Heart left ventricle (tissue), 13 donors: ENCODE measurements around the gene RPS6KC1.

Source experiments
- POLR2A ChIP-seq, 2 donors: fragments of 450-650 bp; IDR thresholded peaks; one replicate each; pipeline ENCODE4 v1.6.1; 2017; ENCODE audit warnings: antibody characterized with exemption in 2 of 2, mild to moderate bottlenecking in 2 of 2, moderate library complexity in 2 of 2
- TF ChIP-seq, protein P1 (sequence below), 12 donors: fragments of 200-600 bp; sonication (generic) in 4 of 12; IDR thresholded peaks; one replicate each; pipeline versions ENCODE4 v1.5.0 to v1.8.0; 2018 to 2022; ENCODE audit warnings: antibody characterized with exemption in 12 of 12, mild to moderate bottlenecking in 5 of 12
- donor health status: ischemic (EF 13 %, LVEDD 7.1; RV severe dilation, severe dysfunction).
- donor health status: DM: no; HTN: yes; CAD: no.
- donor health status: DM: no; HTN: no; CAD: no.
- donor health status: ischemic (EF 25% LVEDD 6.9; RV normal size, moderate dysfunction).
- donor health status: ischemic (EF 25% LVEDD 5.7; RV mildly dilated, moderate dysfunction).
- donor health status: ischemic (EF 35%, LVEDD 5.7; RV mildly dilated, moderate dysfunction).
- donor health status: nonischemic (EF 11% LVEDD 7.7; RV severe dilation, severe dysfunction).
- donor health status: DM: yes; HTN: yes; CAD: no.
- donor health status: PGD.
- donor health status: ischemic (EF 29% LVEDD 5.4; RV normal size, mild dysfunction).
- donor health status: nonischemic (EF 23%, LVEDD 6.1; RV moderate dilation, normal function).

- TF ChIP-seq, protein P1, sequence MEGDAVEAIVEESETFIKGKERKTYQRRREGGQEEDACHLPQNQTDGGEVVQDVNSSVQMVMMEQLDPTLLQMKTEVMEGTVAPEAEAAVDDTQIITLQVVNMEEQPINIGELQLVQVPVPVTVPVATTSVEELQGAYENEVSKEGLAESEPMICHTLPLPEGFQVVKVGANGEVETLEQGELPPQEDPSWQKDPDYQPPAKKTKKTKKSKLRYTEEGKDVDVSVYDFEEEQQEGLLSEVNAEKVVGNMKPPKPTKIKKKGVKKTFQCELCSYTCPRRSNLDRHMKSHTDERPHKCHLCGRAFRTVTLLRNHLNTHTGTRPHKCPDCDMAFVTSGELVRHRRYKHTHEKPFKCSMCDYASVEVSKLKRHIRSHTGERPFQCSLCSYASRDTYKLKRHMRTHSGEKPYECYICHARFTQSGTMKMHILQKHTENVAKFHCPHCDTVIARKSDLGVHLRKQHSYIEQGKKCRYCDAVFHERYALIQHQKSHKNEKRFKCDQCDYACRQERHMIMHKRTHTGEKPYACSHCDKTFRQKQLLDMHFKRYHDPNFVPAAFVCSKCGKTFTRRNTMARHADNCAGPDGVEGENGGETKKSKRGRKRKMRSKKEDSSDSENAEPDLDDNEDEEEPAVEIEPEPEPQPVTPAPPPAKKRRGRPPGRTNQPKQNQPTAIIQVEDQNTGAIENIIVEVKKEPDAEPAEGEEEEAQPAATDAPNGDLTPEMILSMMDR (IDR thresholded peaks at IDR 0.05), result no peak
- no peak for TF ChIP-seq POLR2A (IDR thresholded peaks at IDR 0.05)
Observed at GRCh38 chr1:213295860-213296259, 244.8 kb downstream of the RPS6KC1 start.
